GM12878 (cell line): Measurements from ENCODE around the gene PRKN.

Experiments
- CEBPB ChIP-seq, 2 experiments: fragments of 150-350 bp in 1 of 2; IDR thresholded peaks; 2 replicates each; pipeline ENCODE4 v1.6.1; 2012 to 2014; ENCODE audit warnings: low read depth in 2 of 2, low read length in 2 of 2, borderline replicate concordance in 1 of 2, inconsistent platforms in 1 of 2
- CHD4 ChIP-seq: fragments of 200-600 bp; sonication (generic); IDR thresholded peaks from 2 replicates; pipeline ENCODE4 v1.6.1; 2016; ENCODE audit warnings: mild to moderate bottlenecking
- GABPA ChIP-seq: IDR thresholded peaks from 2 replicates; pipeline ENCODE4 v1.6.1; 2014; ENCODE audit warnings: antibody characterized with exemption, low read depth, mild to moderate bottlenecking, inconsistent platforms
- SP1 ChIP-seq: IDR thresholded peaks from one replicate; pipeline ENCODE4 v1.6.1; 2011; ENCODE audit warnings: low read depth, low read length
- USF2 ChIP-seq: IDR thresholded peaks from 2 replicates; pipeline ENCODE4 v1.6.1; 2011; ENCODE audit warnings: low read depth, low read length, improper control_type of control experiment, borderline replicate concordance
- ZZZ3 ChIP-seq: IDR thresholded peaks from 2 replicates; pipeline ENCODE4 v1.6.1; 2011; ENCODE audit warnings: low read depth; ENCODE audit not compliant: control insufficient read depth, insufficient read length
- TF ChIP-seq, protein P1 (sequence below), 3 experiments: IDR thresholded peaks in 2 of 3; conservative IDR thresholded peaks in 1 of 3; 2 replicates each; pipeline ENCODE4 v1.5.1; 2011; ENCODE audit warnings: low read depth in 3 of 3, low read length in 3 of 3, mild to moderate bottlenecking in 3 of 3, control low read depth in 2 of 3, moderate library complexity in 2 of 3, inconsistent platforms in 1 of 3, mixed read lengths in 1 of 3; ENCODE audit not compliant: control insufficient read depth in 2 of 3, insufficient read depth in 1 of 3; ENCODE audit errors: extremely low read depth in 1 of 3

GRCh38 chr6:161947371-161947770 lies 780.2 kb downstream of the PRKN start:
- no peak for TF ChIP-seq GABPA
- TF ChIP-seq CHD4 = no peak
- no peak for TF ChIP-seq ZZZ3
- TF ChIP-seq, protein P1, sequence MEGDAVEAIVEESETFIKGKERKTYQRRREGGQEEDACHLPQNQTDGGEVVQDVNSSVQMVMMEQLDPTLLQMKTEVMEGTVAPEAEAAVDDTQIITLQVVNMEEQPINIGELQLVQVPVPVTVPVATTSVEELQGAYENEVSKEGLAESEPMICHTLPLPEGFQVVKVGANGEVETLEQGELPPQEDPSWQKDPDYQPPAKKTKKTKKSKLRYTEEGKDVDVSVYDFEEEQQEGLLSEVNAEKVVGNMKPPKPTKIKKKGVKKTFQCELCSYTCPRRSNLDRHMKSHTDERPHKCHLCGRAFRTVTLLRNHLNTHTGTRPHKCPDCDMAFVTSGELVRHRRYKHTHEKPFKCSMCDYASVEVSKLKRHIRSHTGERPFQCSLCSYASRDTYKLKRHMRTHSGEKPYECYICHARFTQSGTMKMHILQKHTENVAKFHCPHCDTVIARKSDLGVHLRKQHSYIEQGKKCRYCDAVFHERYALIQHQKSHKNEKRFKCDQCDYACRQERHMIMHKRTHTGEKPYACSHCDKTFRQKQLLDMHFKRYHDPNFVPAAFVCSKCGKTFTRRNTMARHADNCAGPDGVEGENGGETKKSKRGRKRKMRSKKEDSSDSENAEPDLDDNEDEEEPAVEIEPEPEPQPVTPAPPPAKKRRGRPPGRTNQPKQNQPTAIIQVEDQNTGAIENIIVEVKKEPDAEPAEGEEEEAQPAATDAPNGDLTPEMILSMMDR (IDR thresholded peaks at IDR 0.05 in 2 of 3, conservative IDR thresholded peaks at IDR 0.05 in 1 of 3; ENCODE audit: control insufficient read depth in 2 of 3, extremely low read depth in 1 of 3, insufficient read depth in 1 of 3, low read depth in 3 of 3, low read length in 3 of 3) = no peak
- TF ChIP-seq SP1 = no peak
- TF ChIP-seq CEBPB (IDR thresholded peaks at IDR 0.05; ENCODE audit: borderline replicate concordance in 1 of 2, low read depth in 2 of 2, low read length in 2 of 2) = no peak
- TF ChIP-seq USF2 = no peak
